Kidney capillary endothelial cell (primary cell): Measurements from ENCODE around the gene CLDN7.

Source experiments
- DNase-seq: peaks from one replicate; pipeline ENCODE4 v3.0.0-alpha.2; 2018; ENCODE audit warnings: low spot score

The CLDN7 gene

DNA sequence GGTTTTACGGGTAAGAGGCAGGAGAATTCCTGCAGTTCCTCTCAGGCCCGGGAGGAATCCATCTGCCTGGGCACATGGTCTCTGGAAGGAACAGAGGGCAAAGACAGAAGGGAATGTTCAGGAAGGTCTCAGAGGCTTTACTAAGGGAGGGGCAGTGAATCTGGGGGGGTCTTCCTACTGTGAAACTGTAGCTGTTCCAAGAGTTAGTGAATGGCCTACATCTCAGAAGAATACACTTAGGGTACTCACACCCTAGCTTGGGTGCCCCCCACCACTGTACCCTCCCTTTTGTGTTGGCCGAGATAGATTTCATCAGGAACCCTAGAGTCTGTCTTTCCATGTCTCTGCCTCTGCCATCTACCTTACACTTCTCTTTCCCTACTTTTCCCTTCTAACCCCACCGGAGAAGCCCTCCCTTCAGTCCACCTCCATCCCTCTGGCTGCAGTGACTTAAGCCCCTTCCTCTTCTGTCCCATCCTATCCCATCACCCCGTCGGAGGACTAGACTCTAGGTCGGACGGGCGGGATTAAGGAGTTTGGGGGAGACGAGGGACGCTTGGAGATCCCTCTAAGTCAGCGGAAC, 43.0 kb downstream of the CLDN7 start:
- no peak for DNase-seq

GRCh38 chr17:7218758-7219157, 43.5 kb downstream of the CLDN7 start:
- no peak for DNase-seq

- DNase-seq, result no peak
Measured at GRCh38 chr17:7218166-7218565, 44.1 kb downstream of the CLDN7 start.

GRCh38 chr17:7217113-7217987, 44.9 kb downstream of the CLDN7 start:
- DNase-seq, result no peak

- no peak for DNase-seq
Measured at GRCh38 chr17:7216242-7217112, 45.8 kb downstream of the CLDN7 start.

- DNase-seq, result no peak
Measured at GRCh38 chr17:7215652-7216180, 46.6 kb downstream of the CLDN7 start.

- DNase-seq, result peak; percentile 91
Measured at GRCh38 chr17:7215136-7215638, 47.1 kb downstream of the CLDN7 start.

DNA sequence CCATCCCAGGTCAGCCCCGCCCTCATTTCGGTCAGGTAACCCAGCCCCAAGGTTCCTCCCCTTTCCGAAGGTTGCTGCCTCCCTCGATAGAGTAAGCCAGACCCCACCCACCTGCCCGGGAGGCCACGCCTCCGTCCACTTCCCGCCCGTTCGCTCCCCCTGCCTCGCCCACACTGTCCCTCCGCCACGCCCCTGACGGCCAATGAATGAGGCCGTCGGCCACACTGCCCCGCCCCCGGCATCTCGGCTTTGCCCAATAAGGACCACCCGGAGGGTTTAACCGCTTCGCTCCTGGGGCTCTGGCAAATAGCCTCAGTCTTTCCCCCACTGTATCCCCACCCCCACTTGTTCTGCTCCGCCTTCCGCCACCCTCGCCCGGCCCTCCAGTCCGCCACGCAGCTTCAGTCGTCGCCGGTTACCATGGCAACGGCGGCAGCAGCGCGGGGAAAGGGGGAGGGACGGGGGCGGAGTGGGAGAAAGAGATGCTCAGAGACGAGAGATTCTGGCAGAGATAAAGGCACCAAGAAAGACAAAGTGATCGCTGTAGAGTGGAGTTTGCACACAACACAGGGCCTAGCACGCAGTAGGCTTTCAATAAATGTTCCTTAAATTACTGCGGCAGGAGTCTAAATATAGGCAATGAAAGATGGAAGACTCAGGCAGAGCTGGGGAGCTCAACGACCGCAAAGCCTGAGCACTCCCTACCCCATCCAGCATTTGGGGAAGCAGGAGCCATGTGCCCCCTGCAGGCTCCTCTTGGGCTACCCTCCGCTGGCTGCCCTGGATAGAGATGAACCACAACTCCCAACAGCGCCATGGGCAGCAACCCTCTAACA, 47.8 kb downstream of the CLDN7 start:
- peak; percentile 91 for DNase-seq

DNA sequence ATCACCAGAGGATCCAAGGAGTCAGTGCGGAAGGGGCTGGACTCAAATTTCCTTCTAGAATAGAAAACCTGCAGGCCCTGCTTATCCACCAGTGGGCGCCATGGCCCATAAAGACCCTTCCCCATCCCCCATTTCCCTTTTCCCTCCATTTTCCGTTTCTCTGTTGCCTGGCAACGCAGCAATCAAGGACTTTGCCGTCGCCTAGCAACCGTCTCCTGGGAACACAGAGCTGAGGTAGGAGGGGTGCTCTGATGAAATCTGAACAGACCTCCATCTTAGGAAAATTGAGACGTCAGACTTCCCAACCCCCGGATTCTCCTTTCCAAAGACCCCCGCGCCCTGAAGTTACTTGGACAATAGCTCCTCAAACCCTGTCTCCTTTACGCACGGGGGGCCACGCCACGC, 48.4 kb downstream of the CLDN7 start:
- DNase-seq, result no peak

DNA sequence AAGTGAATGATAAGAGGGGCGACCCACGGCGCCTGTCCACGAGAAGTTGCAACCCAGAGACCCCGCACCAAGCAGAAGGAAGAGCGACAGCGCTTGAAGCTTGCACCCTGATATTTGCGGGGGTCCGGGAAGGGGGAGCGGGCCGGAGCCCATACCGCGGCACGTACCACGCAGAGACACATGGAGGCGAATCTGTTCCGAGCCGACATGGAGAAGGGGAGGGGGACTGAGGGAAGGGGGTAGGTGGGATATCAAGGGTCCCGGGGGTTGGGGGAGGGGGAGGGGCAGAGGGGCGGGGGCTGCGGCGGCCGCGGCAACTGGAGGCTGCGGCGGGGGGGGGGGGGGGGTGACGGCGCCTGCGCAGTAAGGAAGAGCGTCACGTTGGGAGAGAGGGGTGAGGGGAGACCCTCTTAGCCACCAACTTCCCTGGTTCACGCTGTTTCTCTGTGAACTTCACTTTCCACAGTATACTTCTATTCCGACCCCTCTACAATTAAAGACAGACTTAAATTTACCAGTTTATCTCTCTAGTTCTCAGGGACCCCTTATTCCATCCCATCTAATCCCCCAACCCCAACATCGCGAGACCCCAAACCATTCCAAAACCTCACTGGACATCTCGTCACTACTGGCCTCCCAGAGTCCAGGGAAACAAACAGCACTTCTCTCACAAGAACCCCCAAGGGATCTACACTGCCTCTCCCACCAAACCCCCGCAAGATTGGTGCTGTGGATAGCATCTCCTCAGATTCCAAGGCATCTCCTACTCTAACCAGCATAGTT, 50.6 kb downstream of the CLDN7 start:
- DNase-seq, result no peak
